ENCODE data around the gene PRCD.

Gene PRCD

DNA sequence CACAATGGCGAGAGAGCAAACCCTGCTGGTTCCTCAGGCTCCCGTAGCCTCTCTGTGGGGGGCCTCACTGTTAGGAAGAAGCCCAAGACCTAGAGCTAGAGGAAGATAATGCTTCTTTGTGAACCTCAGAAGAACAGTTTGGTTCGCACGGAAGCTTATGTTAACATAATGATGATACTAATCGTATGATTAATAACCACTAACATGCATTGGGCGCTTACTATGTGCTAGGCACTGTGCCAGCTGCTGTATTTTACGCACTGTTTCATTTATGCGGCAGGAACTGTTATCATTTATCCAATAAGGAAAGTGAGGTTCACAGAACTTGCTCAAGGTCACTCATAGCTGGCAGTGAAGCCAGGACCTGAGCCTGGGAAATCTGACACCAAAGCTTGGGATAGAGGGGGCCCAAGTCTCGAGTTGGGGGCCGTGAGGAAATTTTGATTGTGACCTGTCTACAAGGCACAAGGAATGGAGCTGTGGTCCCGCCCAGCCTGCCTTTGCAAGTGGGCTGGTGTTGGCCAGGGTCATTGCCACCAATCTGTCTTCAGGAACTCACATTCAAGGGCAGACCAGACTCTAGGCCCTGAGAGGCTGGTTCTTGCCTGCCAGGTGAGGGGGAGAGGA, 6.8 kb downstream of the PRCD start:
- TF ChIP-seq, protein P1, sequence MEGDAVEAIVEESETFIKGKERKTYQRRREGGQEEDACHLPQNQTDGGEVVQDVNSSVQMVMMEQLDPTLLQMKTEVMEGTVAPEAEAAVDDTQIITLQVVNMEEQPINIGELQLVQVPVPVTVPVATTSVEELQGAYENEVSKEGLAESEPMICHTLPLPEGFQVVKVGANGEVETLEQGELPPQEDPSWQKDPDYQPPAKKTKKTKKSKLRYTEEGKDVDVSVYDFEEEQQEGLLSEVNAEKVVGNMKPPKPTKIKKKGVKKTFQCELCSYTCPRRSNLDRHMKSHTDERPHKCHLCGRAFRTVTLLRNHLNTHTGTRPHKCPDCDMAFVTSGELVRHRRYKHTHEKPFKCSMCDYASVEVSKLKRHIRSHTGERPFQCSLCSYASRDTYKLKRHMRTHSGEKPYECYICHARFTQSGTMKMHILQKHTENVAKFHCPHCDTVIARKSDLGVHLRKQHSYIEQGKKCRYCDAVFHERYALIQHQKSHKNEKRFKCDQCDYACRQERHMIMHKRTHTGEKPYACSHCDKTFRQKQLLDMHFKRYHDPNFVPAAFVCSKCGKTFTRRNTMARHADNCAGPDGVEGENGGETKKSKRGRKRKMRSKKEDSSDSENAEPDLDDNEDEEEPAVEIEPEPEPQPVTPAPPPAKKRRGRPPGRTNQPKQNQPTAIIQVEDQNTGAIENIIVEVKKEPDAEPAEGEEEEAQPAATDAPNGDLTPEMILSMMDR (IDR thresholded peaks at IDR 0.05; ENCODE audit: insufficient read depth, low read length, poor library complexity, severe bottlenecking) = no peak
- Histone ChIP-seq H3K4me3 (replicated peaks; ENCODE audit: low read depth, low read length) (no peak overlapping the region), H3K27me3 (replicated peaks; ENCODE audit: control insufficient read depth, insufficient read depth, low read length) (no peaks in the 10 kb centered on the region; the same call in 1 of the 2 replicates), H3K36me3 (ENCODE audit: control insufficient read depth, insufficient read depth, low read length) (no peaks in the 10 kb centered on the region)
- no peak for DNase-seq (ENCODE audit: extremely low read depth, insufficient read length)

DNA sequence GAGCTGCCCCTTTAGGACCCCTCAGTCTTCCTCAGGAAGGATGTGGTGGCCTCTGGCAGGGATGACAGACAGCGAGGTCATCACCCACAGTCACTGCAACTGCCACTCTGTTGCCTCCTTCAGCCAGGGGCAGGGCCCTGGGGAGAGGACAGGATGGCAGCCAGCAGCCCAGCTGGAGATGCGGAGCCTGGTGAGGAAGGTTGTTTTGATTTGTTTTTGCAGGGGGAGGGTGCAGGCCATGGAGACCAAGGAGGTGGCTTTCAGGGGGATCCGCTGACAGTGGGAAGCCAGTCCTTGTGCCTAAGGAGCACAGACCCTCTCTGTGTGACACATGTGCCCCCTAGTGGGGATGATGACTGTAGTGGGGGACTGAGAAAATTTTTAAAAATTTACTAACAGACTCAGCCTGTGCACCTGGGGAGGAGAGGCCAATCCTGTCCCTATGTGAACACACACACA, 7.4 kb downstream of the PRCD start:
- DNase-seq (ENCODE audit: extremely low read depth, insufficient read length) = no peak
- TF ChIP-seq, protein P1 (IDR thresholded peaks at IDR 0.05; ENCODE audit: insufficient read depth, low read length, poor library complexity, severe bottlenecking) = peak; percentile 76
- H3K4me3 ChIP-seq (replicated peaks; ENCODE audit: low read depth, low read length) = no peak overlapping the region
- H3K27me3 ChIP-seq (replicated peaks; ENCODE audit: control insufficient read depth, insufficient read depth, low read length) = no peaks in the 10 kb centered on the region; the same call in 1 of the 2 replicates
- H3K36me3 ChIP-seq (ENCODE audit: control insufficient read depth, insufficient read depth, low read length) = no peaks in the 10 kb centered on the region

DNA sequence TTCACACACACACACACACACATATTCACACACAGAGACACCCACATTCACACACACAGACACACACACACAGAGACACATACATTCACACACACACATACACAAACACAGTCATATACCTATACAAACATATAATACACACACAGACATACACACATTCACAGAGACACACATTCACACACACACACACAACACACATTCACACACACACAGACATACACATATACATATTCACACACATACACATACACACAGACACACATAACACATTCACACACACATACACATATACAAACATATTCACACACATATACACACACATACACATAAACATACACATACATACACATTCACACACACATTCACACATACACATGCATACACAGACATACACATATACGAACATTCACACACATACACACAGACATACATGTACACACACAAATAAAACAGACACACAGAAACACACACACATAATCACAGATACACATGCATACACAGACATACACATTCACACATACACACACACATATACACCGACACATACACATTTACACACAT, 7.9 kb downstream of the PRCD start:
- TF ChIP-seq, protein P1 (IDR thresholded peaks at IDR 0.05; ENCODE audit: insufficient read depth, low read length, poor library complexity, severe bottlenecking) = no peak
- H3K4me3 ChIP-seq (replicated peaks; ENCODE audit: low read depth, low read length) = no peak overlapping the region
- H3K36me3 ChIP-seq (ENCODE audit: control insufficient read depth, insufficient read depth, low read length) = no peaks in the 10 kb centered on the region
- no peak for DNase-seq (ENCODE audit: extremely low read depth, insufficient read length)
- H3K27me3 ChIP-seq (replicated peaks; ENCODE audit: control insufficient read depth, insufficient read depth, low read length) = no peaks in the 10 kb centered on the region; the same call in 1 of the 2 replicates

DNA sequence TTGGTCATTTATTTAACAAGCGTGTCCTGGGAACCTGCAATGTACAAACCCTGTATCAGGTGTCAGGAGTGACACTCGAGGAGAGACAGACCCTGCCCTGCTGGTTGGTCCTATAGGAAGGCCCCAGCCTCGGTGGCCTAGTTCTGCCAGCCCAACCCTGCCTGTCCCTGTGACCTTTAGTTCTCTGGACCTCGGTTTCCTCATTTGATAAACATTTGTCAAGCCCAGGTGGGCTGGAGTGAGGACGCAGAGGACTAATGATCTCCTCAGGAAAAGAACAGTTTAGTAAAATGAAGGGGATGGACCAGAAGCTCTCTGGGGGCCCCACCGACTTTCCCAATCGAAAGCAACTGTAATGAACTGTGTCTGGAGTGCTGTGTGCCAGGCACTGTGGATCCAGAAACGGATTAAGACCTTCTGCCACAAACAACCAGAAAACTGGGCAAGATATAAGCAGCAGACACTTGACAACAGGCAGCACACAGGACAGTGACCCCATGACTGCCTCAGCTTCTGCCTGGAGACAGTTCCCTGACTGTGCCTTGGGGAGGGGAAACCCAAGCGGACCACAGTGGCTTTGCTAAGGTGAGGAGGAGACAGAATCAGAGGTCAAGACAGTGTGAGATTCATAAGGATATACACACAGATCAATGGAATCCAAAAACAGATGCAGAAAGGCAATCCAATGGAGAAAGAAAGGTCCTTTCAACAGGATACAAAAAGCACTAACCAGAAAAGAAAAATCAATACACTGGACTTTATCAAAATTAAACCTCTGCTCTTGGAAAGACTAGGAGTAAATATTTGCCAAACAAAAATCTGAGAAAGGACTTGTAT, 8.8 kb downstream of the PRCD start:
- DNase-seq (ENCODE audit: extremely low read depth, insufficient read length) = no peak
- TF ChIP-seq, protein P1 (IDR thresholded peaks at IDR 0.05; ENCODE audit: insufficient read depth, low read length, poor library complexity, severe bottlenecking) = no peak
- no peak overlapping the region for H3K4me3 ChIP-seq (replicated peaks; ENCODE audit: low read depth, low read length)
- no peaks in the 10 kb centered on the region for H3K36me3 ChIP-seq (ENCODE audit: control insufficient read depth, insufficient read depth, low read length)
- no peaks in the 10 kb centered on the region for H3K27me3 ChIP-seq (replicated peaks; ENCODE audit: control insufficient read depth, insufficient read depth, low read length)

DNA sequence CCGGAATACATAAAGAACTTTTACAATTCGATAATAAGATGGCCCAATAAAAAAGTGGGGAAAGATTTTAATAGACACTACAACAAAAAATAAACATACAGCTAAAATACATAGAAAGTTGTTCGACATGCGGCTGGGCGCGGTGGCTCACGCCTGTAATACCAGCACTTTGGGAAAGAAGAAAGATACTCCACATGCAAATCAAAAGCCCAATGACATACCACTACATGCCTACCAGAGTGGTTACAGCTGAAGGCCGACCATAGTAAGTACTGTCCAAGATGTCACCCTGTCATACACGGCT, 9.3 kb downstream of the PRCD start:
- DNase-seq (ENCODE audit: extremely low read depth, insufficient read length) = no peak
- TF ChIP-seq, protein P1 (IDR thresholded peaks at IDR 0.05; ENCODE audit: insufficient read depth, low read length, poor library complexity, severe bottlenecking) = no peak
- H3K36me3 ChIP-seq (ENCODE audit: control insufficient read depth, insufficient read depth, low read length) = no peaks in the 10 kb centered on the region

More for the DNA sequence above, 9.3 kb downstream of the PRCD start:
- no peak overlapping the region for H3K4me3 ChIP-seq (replicated peaks; ENCODE audit: low read depth, low read length)
- H3K27me3 ChIP-seq (replicated peaks; ENCODE audit: control insufficient read depth, insufficient read depth, low read length) = no peaks in the 10 kb centered on the region
